ENCODE measurements around the gene ZNF12. TPM values are rescaled to one million over a fixed set of nuclear protein-coding genes. Genes with fewer than 3 reads are reported as not detected.
"Not testable (repeated sequence)": the region's sequence is repeated elsewhere in the genome, so short reads cannot be mapped to it uniquely, and the experiment has no call there.

ZNF12 gene
- total RNA-seq, 1 experiment from 2014 or later = 34.4 TPM

DNA sequence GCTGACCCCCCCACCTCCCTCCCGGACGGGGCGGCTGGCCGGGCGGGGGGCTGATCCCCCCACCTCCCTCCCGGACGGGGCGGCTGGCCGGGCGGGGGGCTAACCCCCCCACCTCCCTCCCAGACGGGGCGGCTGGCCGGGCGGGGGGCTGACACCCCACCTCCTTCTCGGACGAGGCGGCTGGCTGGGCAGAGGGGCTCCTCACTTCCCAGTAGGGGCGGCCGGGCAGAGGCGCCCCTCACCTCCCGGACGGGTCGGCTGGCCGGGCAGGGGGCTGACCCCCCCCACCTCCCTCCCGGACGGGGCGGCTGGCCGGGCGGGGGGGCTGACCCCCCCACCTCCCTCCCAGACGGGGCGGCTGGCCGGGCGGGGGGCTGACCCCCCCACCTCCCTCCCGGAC, 35.9 kb downstream of the ZNF12 start:
- DNase-seq; H3K36me3 ChIP-seq (ENCODE audit: insufficient read depth, low read length); H3K4me1 ChIP-seq (ENCODE audit: low read length); H3K9me2 ChIP-seq (replicated peaks; ENCODE audit: insufficient read depth, low read length); H3K9ac ChIP-seq (ENCODE audit: low read length); H4K20me1 ChIP-seq (ENCODE audit: insufficient read depth, low read depth, low read length); H3K4me3 ChIP-seq (ENCODE audit: low read length); H3K27me3 ChIP-seq (ENCODE audit: low read length); H3K4me2 ChIP-seq (ENCODE audit: low read depth, low read length, poor library complexity, severe bottlenecking); H3K79me2 ChIP-seq (ENCODE audit: low read length); H2AFZ ChIP-seq (ENCODE audit: low read length); H3K27ac ChIP-seq (ENCODE audit: low read length): not testable (repeated sequence)
- H3K9me3 ChIP-seq (ENCODE audit: low read length) = peaks cover 32% of the 10 kb centered on the region

DNA sequence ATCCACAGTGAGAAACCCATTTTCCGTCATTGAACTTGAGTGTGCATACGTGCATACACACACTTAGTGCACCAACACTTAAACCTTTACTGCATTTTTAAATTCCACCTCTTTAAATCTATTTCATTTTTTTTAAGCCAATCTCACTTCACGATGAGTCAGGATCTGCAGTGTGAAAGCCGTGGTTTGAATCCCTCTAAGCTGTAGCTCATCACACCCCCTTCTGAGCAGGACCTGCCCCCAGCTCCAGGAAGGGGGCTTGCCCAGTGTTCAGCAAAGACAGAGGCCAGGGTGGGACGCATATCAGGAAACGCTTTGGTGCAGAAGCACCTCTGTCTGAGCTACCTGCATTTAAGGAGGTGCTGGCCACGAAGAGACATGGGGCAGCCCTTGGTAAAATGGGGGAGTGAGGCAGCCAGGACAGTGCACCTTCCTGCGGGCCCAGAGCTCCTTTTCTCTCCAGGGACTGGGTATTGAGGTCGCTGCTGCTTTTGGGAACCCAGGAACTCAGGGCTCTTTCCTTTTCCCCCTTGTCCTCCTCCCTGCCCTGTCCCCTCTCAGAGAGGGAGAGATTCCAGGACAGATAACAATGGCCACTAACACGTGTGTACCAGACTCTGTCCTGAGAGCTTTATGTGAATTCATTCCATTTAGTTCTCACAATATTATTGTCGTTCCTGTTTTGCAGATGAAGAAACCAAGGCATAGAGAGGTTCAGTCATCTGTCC, 48.0 kb downstream of the ZNF12 start:
- H4K20me1 ChIP-seq (ENCODE audit: insufficient read depth, low read depth, low read length) = no peaks in the 10 kb centered on the region
- H3K36me3 ChIP-seq (ENCODE audit: insufficient read depth, low read length) = no peaks in the 10 kb centered on the region
- H3K9me3 ChIP-seq (ENCODE audit: low read length) = no peaks in the 10 kb centered on the region
- no peaks in the 10 kb centered on the region for H3K79me2 ChIP-seq (ENCODE audit: low read length)
- no peak overlapping the region for H3K4me3 ChIP-seq (ENCODE audit: low read length)
- H3K27ac ChIP-seq (ENCODE audit: low read length) = no peak overlapping the region
- DNase-seq = no peak
- H2AFZ ChIP-seq (ENCODE audit: low read length) = no peak overlapping the region
- no peaks in the 10 kb centered on the region for H3K27me3 ChIP-seq (ENCODE audit: low read length)
- H3K9me2 ChIP-seq (replicated peaks; ENCODE audit: insufficient read depth, low read length) = no peaks in the 10 kb centered on the region
- H3K4me1 ChIP-seq (ENCODE audit: low read length) = no peaks in the 10 kb centered on the region
- no peak overlapping the region for H3K9ac ChIP-seq (ENCODE audit: low read length)
- no peak overlapping the region for H3K4me2 ChIP-seq (ENCODE audit: low read depth, low read length, poor library complexity, severe bottlenecking)

DNA sequence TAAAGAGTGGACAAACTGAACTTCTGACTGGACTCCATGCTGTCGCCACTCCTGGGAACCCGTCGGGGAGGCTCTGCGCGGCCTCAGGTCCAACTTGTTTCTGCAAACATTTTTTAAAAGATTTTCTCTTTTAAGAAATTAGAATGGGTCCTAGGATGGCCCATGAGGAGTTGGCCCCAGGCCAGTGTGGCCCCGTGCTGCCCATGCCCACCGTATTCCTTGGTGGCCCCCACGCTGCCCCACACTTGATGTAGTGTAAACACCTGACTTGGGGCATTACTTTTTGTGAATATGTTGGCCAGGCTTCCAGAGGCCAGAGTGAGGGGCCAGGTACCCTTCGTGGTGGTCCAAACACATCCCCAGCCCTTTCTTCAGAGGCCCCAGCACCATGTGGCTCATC, 50.3 kb downstream of the ZNF12 start:
- Histone ChIP-seq H3K9ac (ENCODE audit: low read length) (no peak overlapping the region), H3K36me3 (ENCODE audit: insufficient read depth, low read length) (peaks cover 3% of the 10 kb centered on the region; the same call in 1 of the 2 replicates), H3K4me2 (ENCODE audit: low read depth, low read length, poor library complexity, severe bottlenecking) (no peak overlapping the region), H4K20me1 (ENCODE audit: insufficient read depth, low read depth, low read length) (no peaks in the 10 kb centered on the region), H3K9me2 (replicated peaks; ENCODE audit: insufficient read depth, low read length) (no peaks in the 10 kb centered on the region), H3K4me1 (ENCODE audit: low read length) (no peaks in the 10 kb centered on the region), H3K27ac (ENCODE audit: low read length) (no peak overlapping the region), H3K27me3 (ENCODE audit: low read length) (no peaks in the 10 kb centered on the region), H3K9me3 (ENCODE audit: low read length) (no peaks in the 10 kb centered on the region), H3K79me2 (ENCODE audit: low read length) (no peaks in the 10 kb centered on the region), H2AFZ (ENCODE audit: low read length) (no peak overlapping the region), H3K4me3 (ENCODE audit: low read length) (no peak overlapping the region)
- no peak for DNase-seq

DNA sequence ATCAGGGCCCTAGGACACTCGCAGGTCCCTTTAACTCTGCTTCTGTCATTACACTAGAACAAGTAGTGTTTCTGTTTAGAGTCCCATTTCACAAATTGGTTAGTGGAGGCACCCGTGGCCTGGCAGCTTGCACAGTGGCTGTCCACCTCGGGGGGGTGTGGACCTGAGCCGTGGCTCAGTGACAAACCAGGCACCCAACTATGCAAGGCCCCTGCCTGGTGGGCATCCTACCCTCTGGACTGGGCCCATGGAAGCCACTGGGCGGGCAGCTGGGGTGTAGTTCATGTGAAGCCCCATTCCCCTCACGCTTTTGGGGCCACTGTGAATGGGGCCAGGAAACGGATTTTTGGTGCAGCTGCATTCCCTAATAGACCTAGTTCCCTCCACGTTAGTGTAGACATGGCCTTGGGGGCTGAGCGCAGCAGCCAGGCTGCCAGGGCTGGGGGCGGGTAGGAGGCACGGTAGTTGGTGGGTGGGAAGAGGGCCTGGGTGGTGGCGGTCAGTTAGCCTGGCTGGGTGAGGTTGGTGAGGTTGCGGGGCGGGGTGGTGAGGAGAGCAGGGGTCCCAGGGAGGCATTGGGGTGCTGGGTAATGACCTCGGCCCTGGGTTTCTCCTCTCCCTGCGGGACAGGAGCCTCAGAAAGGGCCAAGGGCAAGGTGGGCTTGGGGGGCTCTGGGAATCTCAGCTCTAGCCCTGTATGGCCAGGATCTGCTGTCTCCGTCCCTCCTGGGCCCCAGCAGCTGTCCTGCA, 50.9 kb downstream of the ZNF12 start:
- Histone ChIP-seq H3K4me1 (ENCODE audit: low read length) (no peaks in the 10 kb centered on the region), H3K79me2 (ENCODE audit: low read length) (no peaks in the 10 kb centered on the region), H3K4me2 (ENCODE audit: low read depth, low read length, poor library complexity, severe bottlenecking) (no peak overlapping the region), H3K9me3 (ENCODE audit: low read length) (no peaks in the 10 kb centered on the region), H3K9ac (ENCODE audit: low read length) (no peak overlapping the region), H3K27ac (ENCODE audit: low read length) (no peak overlapping the region), H2AFZ (ENCODE audit: low read length) (no peak overlapping the region), H4K20me1 (ENCODE audit: insufficient read depth, low read depth, low read length) (no peaks in the 10 kb centered on the region), H3K9me2 (replicated peaks; ENCODE audit: insufficient read depth, low read length) (no peaks in the 10 kb centered on the region), H3K27me3 (ENCODE audit: low read length) (no peaks in the 10 kb centered on the region), H3K36me3 (ENCODE audit: insufficient read depth, low read length) (peaks cover 3% of the 10 kb centered on the region; the same call in 1 of the 2 replicates), H3K4me3 (ENCODE audit: low read length) (no peak overlapping the region)
- no peak for DNase-seq

DNA sequence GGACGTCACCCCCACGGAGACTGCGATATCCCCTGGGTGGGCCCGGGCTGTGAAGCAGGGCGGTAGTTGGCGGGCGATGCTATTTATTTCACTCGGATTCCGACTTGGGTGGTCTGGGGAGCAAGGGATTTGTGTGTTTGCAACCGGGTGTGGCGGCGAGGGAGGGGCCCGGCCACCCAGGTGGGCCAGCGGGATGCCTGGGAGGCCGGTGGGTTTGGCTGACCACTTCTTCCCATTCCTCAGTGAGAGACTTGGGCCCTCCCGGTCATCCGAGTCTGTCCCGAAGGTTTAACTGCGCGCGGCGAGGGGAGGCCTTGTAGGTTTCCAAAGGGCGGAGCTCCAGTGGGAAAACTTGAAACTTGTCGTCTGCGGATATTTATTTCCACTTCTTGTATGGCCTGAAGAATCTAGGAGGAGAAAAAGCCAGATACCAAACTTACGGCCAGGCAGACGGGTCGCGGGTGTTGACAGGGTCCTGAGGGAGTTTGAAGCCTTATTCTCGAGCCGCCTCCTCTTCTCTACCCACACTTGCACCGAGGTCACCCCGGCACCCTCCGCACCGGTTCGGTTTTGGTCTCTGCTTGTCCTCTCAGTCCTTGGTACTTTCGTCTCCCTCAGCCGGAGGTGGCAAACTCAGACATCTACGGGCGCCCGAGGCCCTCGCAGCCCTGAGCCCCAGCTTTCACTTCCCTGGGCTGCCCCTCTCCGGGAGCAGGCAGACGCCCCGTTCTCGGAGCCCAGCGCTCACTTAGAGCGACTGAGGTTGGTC, 51.7 kb downstream of the ZNF12 start:
- Histone ChIP-seq H3K9me2 (replicated peaks; ENCODE audit: insufficient read depth, low read length) (no peaks in the 10 kb centered on the region), H3K27ac (ENCODE audit: low read length) (no peak overlapping the region), H3K9me3 (ENCODE audit: low read length) (no peaks in the 10 kb centered on the region), H3K4me1 (ENCODE audit: low read length) (no peaks in the 10 kb centered on the region), H3K9ac (ENCODE audit: low read length) (no peak overlapping the region), H2AFZ (ENCODE audit: low read length) (no peak overlapping the region), H3K36me3 (ENCODE audit: insufficient read depth, low read length) (peaks cover 6% of the 10 kb centered on the region; the same call in 1 of the 2 replicates), H4K20me1 (ENCODE audit: insufficient read depth, low read depth, low read length) (no peaks in the 10 kb centered on the region), H3K4me2 (ENCODE audit: low read depth, low read length, poor library complexity, severe bottlenecking) (no peak overlapping the region), H3K27me3 (ENCODE audit: low read length) (no peaks in the 10 kb centered on the region), H3K79me2 (ENCODE audit: low read length) (no peaks in the 10 kb centered on the region), H3K4me3 (ENCODE audit: low read length) (no peak overlapping the region)
- DNase-seq = no peak

DNA sequence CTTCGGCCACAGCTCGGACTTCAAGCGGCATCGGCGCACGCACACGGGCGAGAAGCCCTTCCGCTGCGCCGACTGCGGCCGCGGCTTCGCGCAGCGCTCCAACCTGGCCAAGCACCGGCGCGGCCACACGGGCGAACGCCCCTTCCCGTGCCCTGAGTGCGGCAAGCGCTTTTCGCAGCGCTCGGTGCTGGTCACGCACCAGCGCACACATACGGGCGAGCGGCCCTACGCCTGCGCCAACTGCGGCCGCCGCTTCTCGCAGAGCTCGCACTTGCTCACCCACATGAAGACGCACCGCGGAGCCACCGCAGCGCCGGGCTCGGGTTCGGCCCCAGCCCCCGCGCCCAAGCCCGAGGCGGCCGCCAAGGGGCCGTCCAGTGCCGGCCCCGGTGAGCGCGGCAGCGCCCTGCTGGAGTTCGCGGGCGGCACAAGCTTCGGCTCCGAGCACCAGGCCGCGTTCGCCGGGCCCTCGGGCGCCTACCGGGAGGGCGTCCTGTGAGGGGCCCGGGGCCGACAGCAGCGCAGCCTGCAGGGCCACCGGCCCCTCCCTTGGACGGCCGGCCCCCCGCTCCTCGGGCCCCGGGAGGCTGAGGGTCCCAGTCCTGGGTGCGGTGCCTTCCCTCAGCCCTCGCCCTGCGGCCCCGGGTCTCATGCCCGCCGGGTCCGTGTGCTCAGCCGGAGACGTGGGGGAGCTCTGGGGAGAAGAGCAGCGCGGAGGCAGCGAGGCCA, 52.5 kb downstream of the ZNF12 start:
- Histone ChIP-seq H4K20me1 (ENCODE audit: insufficient read depth, low read depth, low read length) (no peaks in the 10 kb centered on the region), H2AFZ (ENCODE audit: low read length) (no peak overlapping the region), H3K27me3 (ENCODE audit: low read length) (no peaks in the 10 kb centered on the region), H3K9me2 (replicated peaks; ENCODE audit: insufficient read depth, low read length) (no peaks in the 10 kb centered on the region), H3K4me1 (ENCODE audit: low read length) (no peaks in the 10 kb centered on the region), H3K9me3 (ENCODE audit: low read length) (no peaks in the 10 kb centered on the region), H3K36me3 (ENCODE audit: insufficient read depth, low read length) (peaks cover 6% of the 10 kb centered on the region; the same call in 1 of the 2 replicates), H3K9ac (ENCODE audit: low read length) (no peak overlapping the region), H3K27ac (ENCODE audit: low read length) (no peak overlapping the region), H3K4me3 (ENCODE audit: low read length) (no peak overlapping the region), H3K4me2 (ENCODE audit: low read depth, low read length, poor library complexity, severe bottlenecking) (no peak overlapping the region), H3K79me2 (ENCODE audit: low read length) (no peaks in the 10 kb centered on the region)
- no peak for DNase-seq

DNA sequence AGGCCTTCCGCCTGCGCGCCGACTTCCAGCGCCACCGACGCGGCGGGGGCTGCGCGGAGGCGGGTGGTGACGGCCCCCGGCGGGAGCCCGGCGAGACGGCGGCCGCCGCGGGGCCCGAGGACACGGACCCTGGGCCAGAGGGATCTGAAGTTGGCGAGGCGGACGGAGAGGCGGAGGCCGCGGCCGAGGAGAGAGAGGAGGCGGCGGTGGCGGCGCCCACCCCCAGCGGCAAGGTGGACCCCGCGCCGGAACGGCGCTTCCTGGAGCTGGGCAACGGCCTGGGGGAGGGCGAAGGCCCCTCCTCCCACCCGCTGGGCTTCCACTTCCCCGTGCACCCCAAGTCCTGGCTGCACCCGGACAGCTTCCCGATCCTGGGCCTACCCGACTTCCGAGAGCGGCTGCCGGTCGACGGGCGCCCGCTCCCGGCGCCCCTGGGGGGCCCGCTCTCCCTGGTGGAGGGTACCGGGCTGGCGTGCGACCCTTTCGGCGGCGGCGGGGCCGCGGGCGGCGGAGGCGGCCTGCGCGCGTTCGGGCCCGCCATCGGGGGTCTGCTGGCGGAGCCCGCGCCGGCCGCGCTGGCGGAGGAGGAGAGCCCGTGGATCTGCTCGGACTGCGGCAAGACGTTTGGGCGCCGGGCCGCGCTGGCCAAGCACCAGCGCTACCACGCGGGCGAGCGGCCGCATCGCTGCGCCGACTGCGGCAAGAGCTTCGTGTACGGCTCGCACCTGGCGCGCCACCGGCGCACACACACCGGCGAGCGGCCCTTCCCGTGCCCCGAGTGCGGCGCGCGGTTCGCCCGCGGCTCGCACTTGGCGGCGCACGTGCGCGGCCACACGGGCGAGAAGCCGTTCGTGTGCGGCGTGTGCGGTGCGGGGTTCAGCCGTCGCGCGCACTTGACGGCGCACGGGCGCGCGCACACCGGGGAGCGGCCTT, 53.4 kb downstream of the ZNF12 start:
- no peak overlapping the region for H3K4me2 ChIP-seq (ENCODE audit: low read depth, low read length, poor library complexity, severe bottlenecking)
- no peak overlapping the region for H3K27ac ChIP-seq (ENCODE audit: low read length)
- no peaks in the 10 kb centered on the region for H3K9me2 ChIP-seq (replicated peaks; ENCODE audit: insufficient read depth, low read length)
- no peaks in the 10 kb centered on the region for H3K9me3 ChIP-seq (ENCODE audit: low read length)
- no peak overlapping the region for H3K9ac ChIP-seq (ENCODE audit: low read length)
- H3K36me3 ChIP-seq (ENCODE audit: insufficient read depth, low read length) = peaks cover 6% of the 10 kb centered on the region; the same call in 1 of the 2 replicates
- no peaks in the 10 kb centered on the region for H3K27me3 ChIP-seq (ENCODE audit: low read length)
- H4K20me1 ChIP-seq (ENCODE audit: insufficient read depth, low read depth, low read length) = no peaks in the 10 kb centered on the region
- H2AFZ ChIP-seq (ENCODE audit: low read length) = no peak overlapping the region
- H3K79me2 ChIP-seq (ENCODE audit: low read length) = no peaks in the 10 kb centered on the region
- no peak for DNase-seq
- no peak overlapping the region for H3K4me3 ChIP-seq (ENCODE audit: low read length)
- no peaks in the 10 kb centered on the region for H3K4me1 ChIP-seq (ENCODE audit: low read length)
